Testis (tissue), 2 donors: Measurements from ENCODE around the gene PSME2.

Experiments
- POLR2A ChIP-seq: fragments of 450-650 bp; IDR thresholded peaks from one replicate; pipeline ENCODE4 v1.6.1; 2017; ENCODE audit warnings: antibody characterized with exemption, mild to moderate bottlenecking, moderate library complexity
- TF ChIP-seq, protein P1 (sequence below), 3 experiments: fragments of 450-650 bp in 2 of 3; fragments of 200-600 bp in 1 of 3; sonication (generic) in 1 of 3; IDR thresholded peaks; one replicate each; pipeline ENCODE4 v1.5.1; 2016 to 2019; ENCODE audit warnings: antibody characterized with exemption in 3 of 3, mild to moderate bottlenecking in 2 of 3, moderate library complexity in 1 of 3

- TF ChIP-seq, protein P1, sequence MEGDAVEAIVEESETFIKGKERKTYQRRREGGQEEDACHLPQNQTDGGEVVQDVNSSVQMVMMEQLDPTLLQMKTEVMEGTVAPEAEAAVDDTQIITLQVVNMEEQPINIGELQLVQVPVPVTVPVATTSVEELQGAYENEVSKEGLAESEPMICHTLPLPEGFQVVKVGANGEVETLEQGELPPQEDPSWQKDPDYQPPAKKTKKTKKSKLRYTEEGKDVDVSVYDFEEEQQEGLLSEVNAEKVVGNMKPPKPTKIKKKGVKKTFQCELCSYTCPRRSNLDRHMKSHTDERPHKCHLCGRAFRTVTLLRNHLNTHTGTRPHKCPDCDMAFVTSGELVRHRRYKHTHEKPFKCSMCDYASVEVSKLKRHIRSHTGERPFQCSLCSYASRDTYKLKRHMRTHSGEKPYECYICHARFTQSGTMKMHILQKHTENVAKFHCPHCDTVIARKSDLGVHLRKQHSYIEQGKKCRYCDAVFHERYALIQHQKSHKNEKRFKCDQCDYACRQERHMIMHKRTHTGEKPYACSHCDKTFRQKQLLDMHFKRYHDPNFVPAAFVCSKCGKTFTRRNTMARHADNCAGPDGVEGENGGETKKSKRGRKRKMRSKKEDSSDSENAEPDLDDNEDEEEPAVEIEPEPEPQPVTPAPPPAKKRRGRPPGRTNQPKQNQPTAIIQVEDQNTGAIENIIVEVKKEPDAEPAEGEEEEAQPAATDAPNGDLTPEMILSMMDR (IDR thresholded peaks at IDR 0.05) = no peak
- no peak for TF ChIP-seq POLR2A
Measured at GRCh38 chr14:24185026-24185425, 38.6 kb upstream of the PSME2 start.
